Stromal cell of bone marrow (primary cell): Measurements from ENCODE around the gene SLX4IP.

ENCODE experiments used
- DNase-seq: peaks from one replicate; pipeline ENCODE4 v3.0.0-alpha.2; 2012; ENCODE audit warnings: low read depth

The SLX4IP gene

GRCh38 chr20:10467681-10468339 is 32.7 kb downstream of the SLX4IP start:
- no peak for DNase-seq

- no peak for DNase-seq
Measured at GRCh38 chr20:10468340-10468845, 33.3 kb downstream of the SLX4IP start.

GRCh38 chr20:10469056-10469455 is 34.0 kb downstream of the SLX4IP start:
- DNase-seq, result no peak

- DNase-seq, result peak; percentile 86
Measured at GRCh38 chr20:10469599-10469998, 34.5 kb downstream of the SLX4IP start.

GRCh38 chr20:10470276-10470675 is 35.2 kb downstream of the SLX4IP start:
- no peak for DNase-seq

- DNase-seq, result no peak
Measured at GRCh38 chr20:10472871-10473270, 37.8 kb downstream of the SLX4IP start.

GRCh38 chr20:10474606-10475184 is 39.6 kb downstream of the SLX4IP start:
- DNase-seq, result peak; percentile 47

GRCh38 chr20:10475225-10475624 is 40.1 kb downstream of the SLX4IP start:
- no peak for DNase-seq

- DNase-seq, result no peak
Measured at GRCh38 chr20:10476319-10476724, 41.2 kb downstream of the SLX4IP start.

- DNase-seq, result no peak
Measured at GRCh38 chr20:10478205-10478604, 43.1 kb downstream of the SLX4IP start.

- DNase-seq, result no peak
Measured at GRCh38 chr20:10478930-10479329, 43.8 kb downstream of the SLX4IP start.

- DNase-seq, result no peak
Measured at GRCh38 chr20:10481676-10482075, 46.6 kb downstream of the SLX4IP start.

GRCh38 chr20:10483691-10484090 is 48.6 kb downstream of the SLX4IP start:
- DNase-seq, result no peak

GRCh38 chr20:10487142-10488136 is 52.3 kb downstream of the SLX4IP start:
- no peak for DNase-seq

- DNase-seq, result no peak
Measured at GRCh38 chr20:10488534-10488933, 53.4 kb downstream of the SLX4IP start.

GRCh38 chr20:10489853-10490252 is 54.7 kb downstream of the SLX4IP start:
- DNase-seq, result no peak

- no peak for DNase-seq
Measured at GRCh38 chr20:10490257-10490656, 55.2 kb downstream of the SLX4IP start.

GRCh38 chr20:10490706-10491105 is 55.6 kb downstream of the SLX4IP start:
- DNase-seq, result no peak

GRCh38 chr20:10492065-10492464 is 57.0 kb downstream of the SLX4IP start:
- no peak for DNase-seq

GRCh38 chr20:10492844-10493243 is 57.7 kb downstream of the SLX4IP start:
- DNase-seq, result no peak

- DNase-seq, result no peak
Measured at GRCh38 chr20:10495173-10495572, 60.1 kb downstream of the SLX4IP start.

- DNase-seq, result no peak
Measured at GRCh38 chr20:10496465-10496864, 61.4 kb downstream of the SLX4IP start.

GRCh38 chr20:10497283-10497682 is 62.2 kb downstream of the SLX4IP start:
- no peak for DNase-seq
